ENCODE measurements around the gene CCDC187.

DNA sequence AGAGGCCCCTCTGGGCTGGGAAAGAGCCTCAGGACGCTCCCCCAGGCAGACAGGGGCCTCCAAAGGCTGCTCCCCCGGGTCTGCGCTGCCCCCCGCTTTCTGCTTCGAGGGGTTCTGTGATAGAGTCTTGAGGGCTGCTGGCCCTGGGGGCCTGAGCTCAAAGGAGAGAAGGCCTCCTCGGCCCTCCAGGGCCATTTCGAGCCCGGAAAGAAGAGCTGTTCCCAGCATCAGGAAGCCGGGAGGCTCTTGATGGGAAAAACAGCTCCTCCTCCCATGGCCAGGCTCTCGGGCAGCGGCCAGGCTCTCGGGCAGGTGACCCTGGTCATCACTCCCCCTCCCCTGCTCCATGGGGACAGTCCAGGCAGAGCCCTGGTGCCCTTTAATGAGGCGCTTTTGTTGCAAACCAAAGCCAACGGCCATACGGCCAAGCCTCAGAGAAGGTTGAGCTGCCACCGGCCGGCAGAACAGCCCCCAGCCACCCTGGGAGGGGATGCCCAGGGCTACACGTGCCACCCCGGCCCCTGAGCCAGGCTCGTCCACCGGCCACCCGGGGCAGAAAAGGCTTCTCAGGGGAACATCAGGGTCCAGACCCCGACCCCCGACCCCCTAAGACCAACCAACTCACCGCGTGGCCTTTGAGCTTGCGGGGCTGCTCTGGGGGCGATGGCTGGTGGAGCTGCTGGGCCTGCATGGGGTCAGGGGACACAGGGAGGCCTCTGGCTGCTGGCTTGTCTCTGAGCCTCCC, 42.0 kb downstream of the CCDC187 start:
- TF ChIP-seq, protein P1, sequence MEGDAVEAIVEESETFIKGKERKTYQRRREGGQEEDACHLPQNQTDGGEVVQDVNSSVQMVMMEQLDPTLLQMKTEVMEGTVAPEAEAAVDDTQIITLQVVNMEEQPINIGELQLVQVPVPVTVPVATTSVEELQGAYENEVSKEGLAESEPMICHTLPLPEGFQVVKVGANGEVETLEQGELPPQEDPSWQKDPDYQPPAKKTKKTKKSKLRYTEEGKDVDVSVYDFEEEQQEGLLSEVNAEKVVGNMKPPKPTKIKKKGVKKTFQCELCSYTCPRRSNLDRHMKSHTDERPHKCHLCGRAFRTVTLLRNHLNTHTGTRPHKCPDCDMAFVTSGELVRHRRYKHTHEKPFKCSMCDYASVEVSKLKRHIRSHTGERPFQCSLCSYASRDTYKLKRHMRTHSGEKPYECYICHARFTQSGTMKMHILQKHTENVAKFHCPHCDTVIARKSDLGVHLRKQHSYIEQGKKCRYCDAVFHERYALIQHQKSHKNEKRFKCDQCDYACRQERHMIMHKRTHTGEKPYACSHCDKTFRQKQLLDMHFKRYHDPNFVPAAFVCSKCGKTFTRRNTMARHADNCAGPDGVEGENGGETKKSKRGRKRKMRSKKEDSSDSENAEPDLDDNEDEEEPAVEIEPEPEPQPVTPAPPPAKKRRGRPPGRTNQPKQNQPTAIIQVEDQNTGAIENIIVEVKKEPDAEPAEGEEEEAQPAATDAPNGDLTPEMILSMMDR (IDR thresholded peaks at IDR 0.05): no peak
- no peak for TF ChIP-seq POLR2A (IDR thresholded peaks at IDR 0.05)

Measured in body of pancreas (tissue), 4 donors.